ENCODE measurements around the gene ADGRB3. TPM values are rescaled to one million over a fixed set of nuclear protein-coding genes. Genes with fewer than 3 reads are reported as not detected.

ADGRB3 gene
- total RNA-seq, 1 donor from 2014 or later: 1.5 TPM

GRCh38 chr6:68859233-68859632, 224.2 kb downstream of the ADGRB3 start:
- Mint-ChIP-seq H3K4me3 (no peak overlapping the region), H3K9me3 (peaks cover 24% of the 10 kb centered on the region), H3K4me1 (no peaks in the 10 kb centered on the region), H3K27me3 (ENCODE audit: insufficient read depth, low read depth) (peaks cover 5% of the 10 kb centered on the region), H3K36me3 (peaks cover 6% of the 10 kb centered on the region), H3K27ac (no peak overlapping the region)
- Histone ChIP-seq H3K79me2 (ENCODE audit: low read depth) (no peaks in the 10 kb centered on the region), H3K36me3 (no peaks in the 10 kb centered on the region), H3K9ac (no peak overlapping the region), H3K4me1 (no peaks in the 10 kb centered on the region), H3K4me2 (no peak overlapping the region), H3K9me3 (ENCODE audit: low read depth) (peaks cover 11% of the 10 kb centered on the region), H2AFZ (replicated peaks) (no peak overlapping the region), H3F3A (ENCODE audit: low read depth) (no peaks in the 10 kb centered on the region), H4K20me1 (ENCODE audit: low read depth) (no peaks in the 10 kb centered on the region), H3K27ac (no peak overlapping the region), H3K4me3 (no peak overlapping the region), H3K27me3 (no peaks in the 10 kb centered on the region)
- DNase-seq (ENCODE audit: low spot score): no peak
- TF ChIP-seq EZH2phosphoT487 (IDR thresholded peaks at IDR 0.05) (no peak), CTCF (IDR thresholded peaks at IDR 0.05) (no peak), EZH2 (IDR thresholded peaks at IDR 0.05) (no peak)

GRCh38 chr6:68868646-68869045, 233.6 kb downstream of the ADGRB3 start:
- H3K27me3 ChIP-seq: no peaks in the 10 kb centered on the region
- no peak overlapping the region for H3K4me3 ChIP-seq
- H3K27ac ChIP-seq: no peak overlapping the region
- no peaks in the 10 kb centered on the region for H3K4me1 ChIP-seq
- no peaks in the 10 kb centered on the region for H4K20me1 ChIP-seq (ENCODE audit: low read depth)
- H3K4me2 ChIP-seq: no peak overlapping the region
- no peak for DNase-seq (ENCODE audit: low spot score)
- no peak overlapping the region for H2AFZ ChIP-seq (replicated peaks)
- no peak overlapping the region for H3K9ac ChIP-seq
- H3K36me3 Mint-ChIP-seq: peaks cover 4% of the 10 kb centered on the region
- no peak for TF ChIP-seq CTCF (IDR thresholded peaks at IDR 0.05)
- TF ChIP-seq EZH2phosphoT487 (IDR thresholded peaks at IDR 0.05): no peak
- TF ChIP-seq EZH2 (IDR thresholded peaks at IDR 0.05): no peak
- no peaks in the 10 kb centered on the region for H3K9me3 ChIP-seq (ENCODE audit: low read depth)
- peaks cover 21% of the 10 kb centered on the region for H3K9me3 Mint-ChIP-seq
- H3K27ac Mint-ChIP-seq: no peak overlapping the region
- H3K27me3 Mint-ChIP-seq (ENCODE audit: insufficient read depth, low read depth): no peaks in the 10 kb centered on the region
- H3K4me3 Mint-ChIP-seq: no peak overlapping the region
- H3F3A ChIP-seq (ENCODE audit: low read depth): no peaks in the 10 kb centered on the region
- H3K4me1 Mint-ChIP-seq: no peaks in the 10 kb centered on the region
- no peaks in the 10 kb centered on the region for H3K36me3 ChIP-seq
- H3K79me2 ChIP-seq (ENCODE audit: low read depth): no peaks in the 10 kb centered on the region

- H3K27me3 ChIP-seq: no peaks in the 10 kb centered on the region
- H4K20me1 ChIP-seq (ENCODE audit: low read depth): no peaks in the 10 kb centered on the region
- no peak overlapping the region for H3K27ac ChIP-seq
- H3K4me1 ChIP-seq: no peaks in the 10 kb centered on the region
- no peak overlapping the region for H3K4me3 ChIP-seq
- H3K4me1 Mint-ChIP-seq: no peaks in the 10 kb centered on the region
- no peaks in the 10 kb centered on the region for H3K36me3 ChIP-seq
- no peak overlapping the region for H3K27ac Mint-ChIP-seq
- DNase-seq (ENCODE audit: low spot score): no peak
- H3K27me3 Mint-ChIP-seq (ENCODE audit: insufficient read depth, low read depth): no peaks in the 10 kb centered on the region
- no peaks in the 10 kb centered on the region for H3K36me3 Mint-ChIP-seq
- H3K9me3 Mint-ChIP-seq: peaks cover under 1% of the 10 kb centered on the region
- no peak overlapping the region for H2AFZ ChIP-seq (replicated peaks)
- TF ChIP-seq EZH2 (IDR thresholded peaks at IDR 0.05) (no peak), EZH2phosphoT487 (IDR thresholded peaks at IDR 0.05) (no peak), CTCF (IDR thresholded peaks at IDR 0.05) (no peak)
- no peaks in the 10 kb centered on the region for H3K9me3 ChIP-seq (ENCODE audit: low read depth)
- H3K4me3 Mint-ChIP-seq: no peak overlapping the region
- no peak overlapping the region for H3K4me2 ChIP-seq
- no peaks in the 10 kb centered on the region for H3K79me2 ChIP-seq (ENCODE audit: low read depth)
- H3K9ac ChIP-seq: no peak overlapping the region
- H3F3A ChIP-seq (ENCODE audit: low read depth): no peaks in the 10 kb centered on the region
These were observed 238.2 kb downstream of the ADGRB3 start for GRCh38 chr6:68873236-68873635.

All from neural progenitor cell (in vitro differentiated cells).